NCI-H2171 treated with DMSO at 0.1 percent for 48 hours (cell line): ENCODE measurements around the gene CRB2.

Source experiments
- DNase-seq: peaks from one replicate; lab custom pipeline; 2025; lab: John Stamatoyannopoulos, UW

CRB2 gene

DNA sequence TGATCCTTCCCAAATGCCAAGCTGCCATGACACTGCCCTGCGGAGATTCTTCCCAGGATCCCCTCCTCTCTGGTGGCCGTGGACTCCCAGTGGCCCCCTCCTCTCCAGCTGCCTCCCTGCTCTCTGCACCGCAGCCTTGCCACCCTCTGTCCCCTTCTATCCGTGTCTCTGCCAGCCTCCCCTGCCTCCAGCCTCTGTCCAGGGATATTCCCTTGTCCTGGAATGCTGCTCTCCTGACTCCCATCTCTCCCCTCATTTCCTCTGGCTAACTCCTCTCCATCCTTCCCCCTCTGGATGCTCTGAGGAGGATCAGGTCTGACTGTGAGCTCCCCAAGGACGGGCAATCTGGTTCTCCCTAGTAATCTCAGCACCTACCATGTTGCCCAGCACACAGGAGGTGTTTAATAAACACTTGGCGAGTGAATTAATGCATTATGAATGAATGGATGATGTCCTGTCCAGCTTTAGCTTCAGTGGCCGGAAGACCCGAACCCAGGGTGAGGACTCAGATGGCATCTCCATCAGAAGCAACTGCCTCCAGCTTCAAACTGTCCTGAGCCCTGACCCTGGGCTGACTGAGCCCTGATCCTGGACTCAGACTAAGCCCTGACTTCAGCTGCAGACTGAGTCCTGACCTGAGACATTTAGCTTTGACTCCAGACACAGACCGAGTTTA is 7.5 kb upstream of the CRB2 start:
- DNase-seq, result no peak

DNA sequence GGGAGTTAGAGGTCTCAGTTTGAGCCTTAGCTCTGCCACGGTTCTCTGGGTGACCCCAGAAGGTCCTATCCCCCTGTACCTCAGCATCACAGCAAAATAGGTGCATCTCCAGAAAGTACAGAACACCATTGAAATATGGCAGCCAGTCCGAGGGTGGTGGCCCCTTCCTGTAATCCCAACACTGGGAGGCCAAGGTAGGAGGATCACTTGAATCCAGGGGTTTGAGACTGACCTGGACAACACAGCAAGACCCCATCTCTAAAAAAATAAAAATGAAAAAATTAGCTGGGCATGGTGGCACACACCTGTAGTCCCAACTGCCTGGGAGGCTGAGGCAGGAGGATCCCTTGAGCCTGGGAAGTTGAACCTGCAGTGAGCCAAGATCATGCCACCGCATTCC is 7.0 kb upstream of the CRB2 start:
- no peak for DNase-seq

DNA sequence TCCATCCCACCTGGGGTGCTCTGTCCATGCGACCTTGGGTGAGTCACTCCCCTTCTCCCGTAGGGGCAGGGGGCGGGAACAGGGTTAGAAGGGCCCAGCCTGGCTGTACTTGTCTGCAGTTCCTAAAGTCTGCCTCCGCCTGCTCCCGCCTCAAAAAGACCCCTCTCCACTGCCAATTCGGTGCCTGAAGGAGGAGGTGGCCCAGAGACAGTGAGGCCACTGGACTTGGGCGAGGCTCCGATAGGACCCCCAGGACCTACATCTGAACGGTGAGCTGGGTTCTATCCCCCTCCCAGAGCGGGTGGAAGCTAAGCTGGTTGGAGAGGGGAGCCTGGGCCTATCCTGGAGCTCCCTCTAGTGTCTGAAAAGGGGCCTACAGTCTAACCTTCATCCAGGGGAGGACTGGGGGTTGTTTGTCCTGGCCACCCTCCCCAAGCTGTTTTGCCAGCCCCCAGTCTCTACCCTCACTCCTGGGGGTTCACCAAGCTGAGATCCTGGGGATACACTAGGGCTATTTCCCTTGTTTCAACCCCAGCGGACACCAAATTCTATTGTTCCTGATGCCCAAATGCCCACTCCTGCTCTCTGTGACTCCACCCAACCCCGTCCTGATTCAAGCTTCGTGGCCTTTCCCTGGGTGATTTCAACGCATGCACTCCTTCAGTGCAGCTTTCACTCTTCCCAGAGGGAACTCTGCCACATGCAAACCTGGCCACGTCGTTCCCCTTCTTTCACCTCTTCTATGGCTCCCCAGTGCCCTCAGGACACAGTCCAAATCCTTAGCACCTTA is 6.1 kb upstream of the CRB2 start:
- peak; percentile 62 for DNase-seq

DNA sequence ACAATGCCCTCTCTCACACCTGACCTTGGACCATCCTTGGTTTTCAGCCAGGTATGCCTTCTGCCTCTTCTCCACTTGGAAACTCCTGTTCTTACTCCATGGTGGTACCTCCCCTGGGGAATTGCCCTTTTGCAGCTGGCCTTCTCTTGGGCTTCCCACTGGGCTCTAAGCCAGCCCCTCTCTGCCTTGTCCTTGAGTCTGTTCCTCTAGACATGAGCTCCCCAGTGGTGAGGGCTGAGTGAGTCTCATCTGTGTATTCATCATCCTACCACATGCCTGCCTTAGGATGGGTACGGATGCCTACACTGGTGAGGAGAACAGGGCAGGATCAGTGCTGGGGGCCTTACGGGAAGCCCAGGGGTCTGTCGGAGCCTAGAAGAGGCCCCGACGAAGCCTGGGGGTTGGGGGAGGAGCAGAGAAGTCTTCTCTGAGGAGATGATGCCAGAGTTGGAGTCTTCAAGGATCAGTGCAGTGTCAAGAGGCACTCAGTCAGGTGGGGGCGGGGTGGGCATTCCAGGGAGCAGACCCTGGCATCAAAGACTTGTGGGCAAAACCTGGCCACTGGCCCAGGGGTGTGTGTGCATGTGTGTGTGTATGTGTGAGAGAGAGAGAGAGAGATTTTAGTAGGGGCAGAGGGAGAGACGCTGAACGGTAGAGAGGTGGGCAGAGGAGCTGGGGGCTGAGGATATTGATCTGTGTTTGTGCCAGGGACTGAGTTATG is 5.2 kb upstream of the CRB2 start:
- DNase-seq, result peak; percentile 12

DNA sequence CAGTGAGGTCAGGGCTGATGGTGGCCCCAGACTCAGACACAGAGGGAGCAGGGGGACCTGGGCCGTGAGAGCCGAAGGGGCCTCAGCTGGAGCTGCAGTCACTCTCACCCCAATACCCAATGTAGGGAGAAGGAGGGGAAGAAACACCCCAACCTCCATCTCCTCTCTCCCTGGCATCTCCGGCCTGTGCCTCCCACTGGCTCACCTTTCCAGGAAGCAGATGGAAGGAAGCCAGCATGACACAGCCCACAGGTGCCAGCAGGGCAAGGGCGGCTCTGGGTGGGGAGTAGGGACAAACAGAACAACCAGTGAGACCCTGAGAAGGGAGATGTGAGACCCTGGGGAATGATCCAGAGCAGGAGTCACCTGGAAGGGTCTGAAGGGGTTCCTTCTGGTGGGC is 3.0 kb upstream of the CRB2 start:
- DNase-seq, result no peak

DNA sequence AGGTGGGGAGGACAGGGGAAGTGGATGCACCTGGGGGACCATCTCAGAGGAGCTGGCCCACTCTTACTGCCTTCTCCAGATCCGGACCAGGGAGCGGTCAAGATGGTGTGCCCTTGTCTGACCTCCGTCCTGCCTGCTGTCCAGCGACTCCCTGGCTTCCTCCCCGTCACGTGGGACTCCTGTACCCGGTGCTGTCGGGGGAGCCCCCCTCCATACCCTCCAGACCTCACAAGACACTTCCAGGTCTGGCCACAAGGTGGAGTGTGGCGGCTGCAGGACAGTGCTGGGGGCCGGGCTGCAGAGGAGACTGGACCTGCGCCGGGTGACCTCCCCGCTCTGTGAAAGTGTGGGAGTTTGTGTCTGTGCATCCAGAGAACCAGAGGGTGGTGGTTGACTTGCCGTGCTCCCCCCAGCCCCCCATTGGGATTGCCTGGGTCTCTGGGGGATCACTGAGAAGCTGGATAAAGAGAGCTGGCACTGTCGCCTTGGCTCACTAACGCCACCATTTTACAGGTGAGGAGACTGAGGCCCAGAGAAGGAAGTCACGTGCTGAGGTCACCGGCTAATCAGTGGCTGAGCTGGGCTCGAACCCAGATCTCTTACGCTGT is 1.9 kb upstream of the CRB2 start:
- peak; percentile 14 for DNase-seq

DNA sequence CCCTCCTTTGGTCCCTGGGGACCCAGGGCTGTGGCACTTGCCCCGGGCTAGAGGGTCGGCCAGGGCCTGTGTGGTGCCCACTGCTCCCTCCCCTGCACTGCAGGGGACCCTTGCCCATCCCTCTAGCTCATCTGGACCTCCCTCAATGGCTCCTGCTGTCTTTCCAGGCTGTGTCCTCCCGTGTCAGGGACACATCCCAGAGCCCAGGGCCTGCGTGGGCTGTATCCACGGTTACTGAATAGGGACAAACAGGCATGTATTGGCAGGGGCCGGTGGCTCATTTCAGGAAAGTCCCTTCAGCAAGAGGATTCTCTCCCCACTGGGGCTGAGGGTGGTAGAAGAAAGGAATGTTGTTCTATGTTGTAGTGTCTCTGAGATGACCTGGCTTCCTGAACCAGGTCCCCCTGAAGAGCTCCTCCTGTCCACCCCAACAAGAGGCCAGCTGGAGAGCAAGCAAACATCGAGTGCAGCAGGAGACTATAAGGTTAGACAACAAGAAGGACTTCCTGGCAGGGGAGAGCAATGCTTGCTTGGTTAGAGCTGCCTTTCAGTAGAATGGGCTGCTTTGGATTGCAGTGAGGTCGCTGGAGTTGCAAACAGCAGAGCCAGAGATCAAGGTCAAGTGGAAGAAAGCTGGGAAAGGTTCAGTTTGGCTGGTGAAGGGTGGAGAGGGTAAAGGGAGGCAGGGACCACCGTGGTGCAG is 1.0 kb upstream of the CRB2 start:
- DNase-seq, result no peak

DNA sequence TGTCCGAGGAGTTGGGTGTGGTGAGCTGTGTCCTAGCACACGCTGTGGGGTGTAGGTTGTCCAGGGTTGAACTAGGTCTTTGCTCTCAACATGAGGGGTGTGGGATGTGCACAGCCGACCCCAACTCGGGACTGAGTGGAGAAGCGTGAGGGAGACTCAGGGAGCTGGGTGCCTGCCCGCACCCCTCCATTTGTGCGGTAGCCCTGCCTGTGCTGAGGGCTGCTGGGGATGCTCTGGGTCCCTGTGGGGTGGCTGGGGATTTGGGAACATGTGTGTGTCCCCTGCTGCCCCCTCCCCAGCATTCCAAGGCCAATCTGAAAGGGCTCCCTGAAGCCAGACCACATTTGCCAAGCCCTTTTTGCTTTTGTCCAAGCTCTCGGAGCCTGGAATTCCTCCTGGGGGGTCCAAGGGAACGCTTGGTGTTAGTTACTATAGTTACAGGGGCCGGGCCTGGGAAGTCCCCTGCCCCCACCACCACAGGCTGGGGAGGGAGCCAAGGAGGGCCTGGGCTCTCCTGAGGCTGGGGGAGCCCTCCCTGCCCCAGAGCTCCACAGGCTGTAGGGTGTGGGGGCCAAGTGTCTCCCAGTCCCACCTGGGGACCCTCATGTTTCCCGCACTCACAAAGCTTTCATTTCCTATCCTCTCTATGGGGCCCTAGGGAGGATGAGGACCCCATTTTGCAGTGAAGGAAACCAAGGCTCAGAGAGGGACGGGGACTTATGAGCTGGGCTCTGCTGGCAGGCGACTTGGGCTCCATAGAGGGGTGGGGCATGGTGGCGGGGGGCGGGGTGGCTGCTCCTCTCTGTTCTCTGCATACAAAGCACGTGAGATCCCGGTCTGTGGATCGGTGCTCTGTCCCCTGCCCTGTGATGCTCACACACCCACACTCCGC is 1.1 kb downstream of the CRB2 start:
- no peak for DNase-seq

DNA sequence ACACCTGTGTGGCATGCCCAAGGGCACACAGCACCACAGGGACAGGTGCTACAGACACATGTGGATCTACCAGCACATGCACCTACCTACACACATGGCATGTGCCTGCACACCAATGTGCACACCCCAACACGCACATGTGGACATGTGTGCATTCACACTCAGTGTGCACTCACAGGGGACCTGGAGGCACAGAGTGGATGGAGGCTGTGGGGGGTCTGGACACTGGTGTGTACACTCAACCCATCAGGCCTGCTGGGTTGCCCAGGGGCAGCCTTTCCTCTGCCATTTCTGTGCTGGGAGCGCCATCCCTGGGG is 1.7 kb downstream of the CRB2 start:
- DNase-seq, result no peak

DNA sequence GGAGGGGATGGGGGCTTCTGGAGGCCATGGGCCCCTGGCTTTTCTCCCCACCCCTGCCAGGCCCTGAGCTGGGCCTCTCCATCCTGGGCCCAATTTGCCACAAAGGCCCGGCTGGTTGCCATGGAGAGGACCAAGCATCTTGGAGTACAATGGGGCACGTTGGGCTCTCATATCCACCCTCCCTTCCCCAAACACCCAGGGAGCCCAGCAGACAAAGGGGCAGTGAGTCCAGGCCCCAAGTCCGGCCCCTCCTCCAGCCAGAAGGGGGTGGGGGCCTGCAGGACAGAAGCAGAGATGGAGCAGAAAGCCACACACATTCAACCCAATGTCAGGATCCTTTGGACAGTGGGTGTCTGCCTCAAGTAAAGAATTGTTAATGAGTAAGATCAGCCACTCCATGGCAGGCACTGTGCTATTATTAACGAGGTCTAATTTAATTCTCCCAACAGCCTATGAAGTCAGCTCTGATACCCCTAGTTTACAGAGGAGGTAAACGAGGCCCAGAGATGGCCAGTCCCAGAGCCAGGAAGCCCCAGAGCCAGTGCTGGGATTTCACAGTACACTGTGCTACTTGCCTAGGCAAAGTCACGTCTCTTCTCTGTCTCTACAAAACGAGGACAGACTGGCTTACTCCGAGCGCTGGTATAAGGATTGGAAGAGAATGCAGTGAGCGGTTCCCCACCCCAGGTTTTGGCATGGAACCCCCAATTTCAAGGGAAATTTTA is 2.3 kb downstream of the CRB2 start:
- no peak for DNase-seq

DNA sequence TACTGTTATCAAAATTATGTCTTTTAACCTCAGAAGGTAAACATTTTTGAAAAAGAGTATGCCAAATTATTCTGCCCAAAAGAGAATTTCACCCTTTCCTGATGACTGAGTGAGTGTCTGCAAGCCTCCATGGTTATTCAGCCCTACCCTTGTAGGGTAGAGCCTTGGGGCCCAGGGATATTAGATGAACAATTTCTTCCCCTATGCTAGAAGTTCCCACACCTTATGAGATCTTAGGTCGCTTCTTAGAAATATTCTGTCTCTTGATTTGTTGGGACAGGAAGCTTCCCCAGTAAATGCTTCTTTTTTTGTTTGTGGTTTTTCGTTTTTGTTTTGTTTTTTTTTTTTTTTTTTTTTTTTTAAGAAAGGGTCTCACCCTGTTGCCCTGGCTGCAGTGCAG is 3.1 kb downstream of the CRB2 start:
- no peak for DNase-seq

DNA sequence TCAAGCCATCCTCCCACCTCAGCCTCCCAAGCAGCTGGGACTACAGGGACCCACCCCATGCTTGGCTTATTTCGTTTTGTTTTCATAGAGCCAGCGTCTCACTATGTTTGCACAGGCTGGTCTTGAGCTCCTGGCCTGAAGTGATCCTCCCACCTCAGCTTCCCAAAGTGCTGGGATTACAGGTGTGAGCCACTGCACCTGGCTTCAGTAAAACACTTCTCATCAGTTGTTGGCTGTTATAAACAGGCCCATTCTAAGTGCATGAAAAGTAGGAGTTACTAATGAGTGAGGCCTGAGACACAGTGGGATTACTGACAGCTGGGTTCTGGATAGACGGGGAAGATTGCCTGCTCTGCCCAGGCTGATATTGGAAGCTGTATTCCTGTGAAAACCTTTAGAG is 3.5 kb downstream of the CRB2 start:
- peak; percentile 69 for DNase-seq

DNA sequence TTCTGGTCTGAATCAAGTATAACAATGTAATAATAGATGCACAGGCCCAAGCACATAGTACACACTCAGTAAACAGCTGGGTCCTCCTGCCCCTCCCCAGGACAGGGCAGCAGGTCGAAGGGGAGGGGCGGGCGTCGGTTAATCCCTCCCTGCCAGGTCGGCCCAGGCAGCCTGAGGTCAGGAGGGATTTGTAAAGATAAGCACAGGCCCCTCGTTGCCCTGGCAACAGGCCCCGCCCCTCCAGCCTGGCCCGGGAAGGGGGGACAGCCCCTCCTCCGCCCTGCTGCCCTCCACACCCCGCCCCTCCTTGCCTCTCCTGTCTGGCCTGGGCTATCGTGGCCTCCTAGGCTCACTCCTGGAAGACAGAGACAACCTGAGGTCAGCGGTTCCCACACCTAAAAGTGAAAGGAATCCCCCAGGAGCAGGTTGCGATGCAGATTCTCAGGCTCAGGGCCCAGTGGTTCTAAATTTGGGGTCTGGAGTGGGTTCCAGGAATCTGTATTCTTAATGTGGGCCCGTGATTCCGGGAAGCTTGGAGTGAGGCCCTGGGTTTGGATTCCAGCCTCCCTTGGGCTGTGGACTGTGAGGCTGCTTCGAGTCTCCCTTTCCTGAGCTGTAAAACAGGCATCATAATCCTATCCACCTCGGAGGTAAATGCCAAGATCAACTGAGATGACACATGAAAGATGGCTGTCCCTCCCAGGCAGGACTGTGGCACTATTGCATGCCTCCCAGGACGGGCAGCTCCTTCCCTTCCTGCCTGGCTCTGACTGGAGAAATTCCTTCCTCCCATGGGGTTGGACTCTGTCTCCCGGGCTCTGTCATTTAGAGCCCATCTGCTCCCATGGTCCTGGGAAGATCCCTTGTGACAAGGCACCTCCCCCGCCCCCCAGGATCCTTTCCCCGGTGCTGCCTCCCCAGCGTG is 4.4 kb downstream of the CRB2 start:
- DNase-seq, result peak; percentile 87

DNA sequence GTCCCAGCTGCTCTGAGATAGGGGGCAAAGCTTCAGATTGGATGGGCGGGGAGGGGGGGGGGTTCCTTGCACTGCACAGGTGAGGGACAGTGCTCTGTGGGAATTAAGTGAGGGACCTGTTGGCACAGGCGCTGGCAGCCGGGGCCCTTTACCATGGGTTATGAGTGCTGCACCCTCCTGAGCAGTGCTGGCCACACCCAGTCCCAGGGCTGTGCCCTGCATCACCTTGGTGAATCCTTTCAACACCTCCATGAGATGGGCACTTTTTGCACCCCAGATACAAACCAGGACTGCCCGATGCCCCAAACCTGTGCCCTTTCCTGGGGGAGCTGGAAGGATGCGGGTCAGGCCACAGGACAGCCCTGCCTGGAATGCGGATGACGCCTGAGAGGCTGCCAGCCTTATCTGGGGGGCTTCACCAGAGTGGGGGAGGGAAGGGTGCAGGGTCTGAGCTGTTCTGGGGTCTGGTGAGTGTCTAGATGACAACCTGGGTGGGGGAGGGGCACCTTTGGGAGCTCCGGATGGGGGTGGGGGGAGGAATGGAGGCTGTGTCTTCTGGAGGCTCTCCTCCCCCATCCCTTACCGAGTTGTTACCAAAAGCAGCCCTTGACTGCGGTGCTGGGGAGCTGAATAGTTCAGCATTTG is 5.2 kb downstream of the CRB2 start:
- no peak for DNase-seq

DNA sequence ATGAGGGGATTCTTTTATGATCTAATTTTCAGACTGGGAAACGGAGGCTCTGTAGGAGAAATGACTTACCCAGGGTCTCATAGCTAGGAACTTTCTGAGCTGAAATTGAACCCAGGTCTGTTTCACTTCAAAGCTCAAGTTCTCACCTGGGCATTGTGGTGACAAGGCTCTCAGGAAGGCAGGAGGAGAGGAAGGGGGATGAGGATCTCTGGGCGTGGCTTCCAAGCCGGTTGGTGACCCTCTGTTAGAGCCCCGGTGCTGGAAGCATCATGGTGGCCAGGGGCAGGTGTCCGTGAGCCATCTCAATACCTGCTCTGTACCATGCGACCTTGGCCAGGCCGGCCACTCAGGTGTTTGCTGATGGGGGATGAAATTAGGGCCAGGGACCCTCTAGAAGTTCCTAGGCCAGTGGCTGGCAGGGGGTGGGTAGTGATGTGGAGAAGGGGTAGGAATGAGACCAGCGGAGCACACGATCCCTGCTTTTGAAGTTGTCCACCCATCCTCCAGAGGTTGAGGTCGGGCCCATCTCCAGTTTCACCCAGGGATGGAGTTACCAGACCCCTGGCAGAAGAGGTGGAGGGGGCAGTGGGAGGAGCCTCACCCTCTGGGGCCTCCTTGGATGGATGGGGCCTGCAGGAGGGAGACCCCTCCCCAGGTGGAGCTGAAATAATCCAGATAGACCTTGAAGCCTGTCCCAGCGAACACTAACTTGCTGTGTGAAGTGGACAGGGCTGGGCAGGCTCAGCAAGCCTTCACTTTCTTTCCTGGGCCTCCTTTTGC is 5.9 kb downstream of the CRB2 start:
- no peak for DNase-seq

DNA sequence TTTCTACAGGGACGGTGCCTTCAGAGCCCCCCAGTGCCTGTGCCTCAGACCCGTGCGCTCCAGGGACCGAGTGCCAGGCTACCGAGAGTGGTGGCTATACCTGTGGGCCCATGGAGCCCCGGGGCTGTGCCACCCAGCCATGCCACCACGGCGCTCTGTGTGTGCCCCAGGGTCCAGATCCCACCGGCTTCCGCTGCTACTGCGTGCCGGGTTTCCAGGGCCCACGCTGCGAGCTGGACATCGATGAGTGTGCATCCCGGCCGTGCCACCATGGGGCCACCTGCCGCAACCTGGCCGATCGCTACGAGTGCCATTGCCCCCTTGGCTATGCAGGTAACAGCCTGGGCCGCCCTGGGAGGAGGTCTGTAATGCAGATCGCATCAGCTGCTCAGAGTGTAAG is 6.9 kb downstream of the CRB2 start:
- DNase-seq, result no peak

DNA sequence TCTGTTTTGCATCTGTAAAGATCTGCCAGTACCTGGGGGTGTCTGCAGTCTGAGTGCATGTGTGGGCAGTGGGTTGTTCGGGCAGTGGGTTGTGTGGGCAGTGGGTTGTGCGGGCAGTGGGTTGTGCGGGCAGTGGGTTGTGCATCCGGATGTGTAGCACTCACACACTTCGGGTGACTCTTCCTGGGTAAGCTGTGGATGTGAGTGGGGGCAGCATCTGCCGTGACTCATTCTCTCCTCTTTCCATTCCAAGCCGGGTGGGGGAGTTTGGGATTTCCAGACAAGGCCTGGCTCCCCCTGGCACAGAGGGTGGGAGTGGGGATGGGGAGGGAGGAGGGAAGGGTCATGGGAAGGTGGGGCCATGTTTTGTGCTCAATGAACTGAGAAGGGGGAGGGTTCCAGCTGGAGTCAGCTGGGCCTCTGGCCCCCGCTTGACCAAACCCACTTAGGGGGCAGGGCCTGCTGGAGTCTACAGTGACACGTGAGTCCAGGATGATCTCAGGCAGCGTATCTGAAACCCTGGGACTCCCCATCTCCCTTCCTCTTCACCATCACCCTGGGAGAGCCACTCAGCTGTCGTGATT is 8.3 kb downstream of the CRB2 start:
- no peak for DNase-seq
